K562 (cell line): ENCODE measurements around the gene DNPEP. TPM values are rescaled to one million over a fixed set of nuclear protein-coding genes. Genes with fewer than 3 reads are reported as not detected.

Source experiments
- ATAC-seq: fragments of 200-7000 bp; cut with Tn5 transposase; 3 replicates; pipeline ENCODE4 v1.9.1; 2020; ENCODE audit warnings: moderate library complexity
- BruUV-seq: library from RNA; stranded (reverse); fragments of 400-500 nt; replicated peaks from 2 replicates; lab custom pipeline; 2021; lab: Mats Ljungman, UMichigan
- CTCF ChIA-PET: fragments of 300-600 bp; formaldehyde crosslinking; extraction: SDS; loops from one replicate; lab custom pipeline; 2021; ENCODE audit warnings: low intra/inter-chr PET ratio; lab: Yijun Ruan, JAX
- POLR2A ChIA-PET: fragments of 300-600, 350-650 bp; sonication (Branson Sonifier 250); formaldehyde crosslinking; extraction: SDS; loops from one replicate; lab custom pipeline; 2021; ENCODE audit warnings: antibody characterized with exemption, inconsistent platforms; lab: Yijun Ruan, JAX
- DNase-seq, 4 experiments: peaks; one replicate each; pipeline versions ENCODE4 v3.0.0 to v3.0.0-alpha.2; 2011 to 2018; ENCODE audit warnings: low spot score in 3 of 4, mixed read lengths in 3 of 4; ENCODE audit errors: extremely low read depth in 1 of 4
- FAIRE-seq: peaks from 2 replicates; lab custom pipeline; 2011; peaks lifted over from hg19 to GRCh38; lab: Jason Lieb, UNC
- H2AFZ ChIP-seq: 2 replicates; pipeline ENCODE4 v1.6.0; 2011; ENCODE audit warnings: low read depth, low read length, control low read depth, inconsistent platforms
- H3K27ac ChIP-seq: fragments of 200-600 bp; 3 replicates; pipeline ENCODE4 v1.8.0; 2011; ENCODE audit warnings: low read depth, mild to moderate bottlenecking, control low read depth, inconsistent platforms, low read length, moderate library complexity, mixed read lengths; ENCODE audit errors: extremely low read depth
- H3K27me3 ChIP-seq, 2 experiments: fragments of 300-600 bp in 1 of 2; 2 replicates in 1 of 2; 3 replicates in 1 of 2; pipeline versions ENCODE4 v1.6.0 to v1.8.0; 2011; ENCODE audit warnings: inconsistent platforms in 2 of 2, low read length in 2 of 2, mild to moderate bottlenecking in 1 of 2, mixed read lengths in 1 of 2, moderate library complexity in 1 of 2; ENCODE audit not compliant: control insufficient read depth in 2 of 2, insufficient read depth in 2 of 2
- H3K36me3 ChIP-seq: fragments of 300-600 bp; 3 replicates; pipeline ENCODE4 v1.8.0; 2011; ENCODE audit warnings: mild to moderate bottlenecking, low read length, inconsistent platforms; ENCODE audit not compliant: control insufficient read depth, insufficient read depth
- H3K4me1 ChIP-seq, 2 experiments: fragments of 200-600 bp in 1 of 2; replicated peaks in 1 of 2; 2 replicates in 1 of 2; 3 replicates in 1 of 2; pipeline versions ENCODE4 v1.5.1 to v1.8.0; 2011; ENCODE audit warnings: inconsistent platforms in 2 of 2, low read length in 2 of 2, mild to moderate bottlenecking in 1 of 2, mixed read lengths in 1 of 2, moderate library complexity in 1 of 2; ENCODE audit not compliant: control insufficient read depth in 2 of 2, insufficient read depth in 2 of 2
- H3K4me2 ChIP-seq: 2 replicates; pipeline ENCODE4 v1.6.1; 2011; ENCODE audit warnings: low read length, control low read depth, inconsistent platforms, mixed read lengths; ENCODE audit not compliant: insufficient read depth
- H3K4me3 ChIP-seq: fragments of 200-600 bp; sonication (generic), shearing (Covaris generic); 2 replicates; pipeline ENCODE4 v1.5.1; 2016; ENCODE audit warnings: control low read depth, inconsistent platforms
- H3K79me2 ChIP-seq: fragments of 200-600 bp; 3 replicates; pipeline ENCODE4 v1.8.0; 2011; ENCODE audit warnings: low read length, inconsistent platforms; ENCODE audit not compliant: control insufficient read depth, insufficient read depth
- H3K9ac ChIP-seq, 2 experiments: 2 replicates each; pipeline versions ENCODE4 v1.6.0 to v1.6.1; 2011; ENCODE audit warnings: low read depth in 2 of 2, low read length in 2 of 2, control low read depth in 1 of 2, inconsistent platforms in 1 of 2, mild to moderate bottlenecking in 1 of 2, mixed read lengths in 1 of 2; ENCODE audit not compliant: insufficient read depth in 1 of 2
- H3K9me1 ChIP-seq: one replicate; pipeline ENCODE4 v1.6.0; 2011; ENCODE audit warnings: inconsistent platforms, mild to moderate bottlenecking, low read length, moderate library complexity; ENCODE audit not compliant: control insufficient read depth, insufficient read depth
- H3K9me3 ChIP-seq: replicated peaks from 2 replicates; pipeline ENCODE4 v1.5.1; 2011; ENCODE audit warnings: low read depth, low read length, inconsistent platforms; ENCODE audit not compliant: control insufficient read depth, insufficient read depth
- H4K20me1 ChIP-seq: replicated peaks from 2 replicates; pipeline ENCODE4 v1.6.1; 2011; ENCODE audit warnings: low read length, inconsistent platforms, mixed read lengths; ENCODE audit not compliant: control insufficient read depth, insufficient read depth
- ESRRA ChIP-seq: fragments of 450-650 bp; IDR thresholded peaks from 2 replicates; pipeline ENCODE4 v1.6.1; 2014; ENCODE audit warnings: low read depth, mild to moderate bottlenecking, moderate library complexity, borderline replicate concordance
- FOXM1 ChIP-seq, 2 experiments: fragments of 450-650 bp in 1 of 2; sonication (generic) in 1 of 2; formaldehyde crosslinking in 1 of 2; IDR thresholded peaks; 2 replicates each; pipeline versions ENCODE4 v1.6.1 to v1.9.0; 2017 to 2022; ENCODE audit warnings: low read depth in 2 of 2, mild to moderate bottlenecking in 2 of 2, missing genetic modification reagents in 1 of 2, moderate library complexity in 1 of 2
- HOXB6 ChIP-seq: fragments of 250-450 bp; sonication (Bioruptor Pico); IDR thresholded peaks from 2 replicates; pipeline ENCODE4 v1.5.1; 2022; ENCODE audit warnings: mild to moderate bottlenecking, borderline replicate concordance
- NFXL1 ChIP-seq: fragments of 450-650 bp; formaldehyde crosslinking; IDR thresholded peaks from 2 replicates; pipeline ENCODE4 v1.4.0; 2021; ENCODE audit warnings: mild to moderate bottlenecking
- PCBP2 ChIP-seq: fragments of 200-400 bp; formaldehyde crosslinking; IDR thresholded peaks from 2 replicates; pipeline ENCODE4 v1.6.1; 2018; ENCODE audit warnings: low read length, low read depth, mild to moderate bottlenecking, moderate library complexity; ENCODE audit not compliant: poor library complexity, severe bottlenecking
- PHB ChIP-seq: fragments of 250-450 bp; sonication (Bioruptor Pico); IDR thresholded peaks from 2 replicates; pipeline ENCODE4 v1.5.0; 2021
- POLR3G ChIP-seq: IDR thresholded peaks from 2 replicates; pipeline ENCODE4 v1.6.1; 2011; ENCODE audit not compliant: insufficient read length, insufficient replicate concordance; ENCODE audit errors: extremely low read depth
- RNF219 ChIP-seq: fragments of 250-450 bp; sonication (Bioruptor Pico); IDR thresholded peaks from 2 replicates; pipeline ENCODE4 v1.5.0; 2022; ENCODE audit warnings: mild to moderate bottlenecking
- STAT6 ChIP-seq: sonication (generic); formaldehyde crosslinking; IDR thresholded peaks from 2 replicates; pipeline ENCODE4 v1.8.1; 2023; ENCODE audit warnings: mild to moderate bottlenecking, missing genetic modification reagents
- ZEB2 ChIP-seq: fragments of 450-650 bp; IDR thresholded peaks from 2 replicates; pipeline ENCODE4 v1.6.1; 2016
- ZNF121 ChIP-seq: sonication (generic); formaldehyde crosslinking; conservative IDR thresholded peaks from 2 replicates; pipeline ENCODE4 v1.8.0; 2022; ENCODE audit warnings: missing genetic modification reagents
- ZNF699 ChIP-seq: fragments of 250-450 bp; sonication (Bioruptor Pico); IDR thresholded peaks from 2 replicates; pipeline ENCODE4 v1.8.0; 2021; ENCODE audit warnings: mild to moderate bottlenecking, moderate library complexity; ENCODE audit not compliant: insufficient replicate concordance
- ZNF780A ChIP-seq: fragments of 250-450 bp; sonication (Bioruptor Pico); IDR thresholded peaks from 2 replicates; pipeline ENCODE4 v1.5.0; 2021; ENCODE audit warnings: mild to moderate bottlenecking
- WGBS: fragments of 100-300 bp; shearing (Covaris generic); methylation state at CpG from one replicate; pipeline ENCODE4 v1.1.6; 2016; ENCODE audit warnings: low coverage, mixed read lengths; ENCODE audit not compliant: insufficient coverage; ENCODE audit errors: missing lambda C conversion rate; 5-methylcytosine and 5-hydroxymethylcytosine counted together
- in situ Hi-C: fragments of 300-500 bp; cut with MboI; formaldehyde crosslinking; loops from 4 replicates; pipeline ENCODE4 v1.15.0; 2018; ENCODE audit warnings: inconsistent platforms, mixed read lengths
- intact Hi-C: fragments of 100-400 bp; cut with micrococcal nuclease; formaldehyde crosslinking; loops from 2 replicates; pipeline ENCODE4 v1.14.2; 2022
- polyA plus RNA-seq, 8 experiments: library from polyadenylated mRNA; depleted of rRNA in 4 of 8; stranded (reverse) in 5 of 8; unstranded in 3 of 8; fragments of >200 nt; fragmentation: Nextera tagmentation in 2 of 8; fragmentation: Illumina TruSeq in 1 of 8; extraction: Ambion mirVana in 2 of 8; extraction: Trizol in 1 of 8; gene quantifications; 2 replicates each; pipeline versions ENCODE4 v1.2.1 to v1.2.3, GENCODE V29; 2011 to 2014; ENCODE audit warnings: inconsistent platforms in 1 of 8, missing spikeins in 1 of 8
- total RNA-seq, 7 experiments: library from RNA; depleted of rRNA in 6 of 7; stranded (reverse); fragments of >200 nt in 6 of 7; fragmentation: Illumina TruSeq in 2 of 7; extraction: Trizol in 2 of 7; gene quantifications; 2 replicates each; pipeline versions ENCODE4 v1.2.1 to v1.2.3, GENCODE V29; 2011 to 2021; ENCODE audit warnings: low replicate concordance in 1 of 7
- TF ChIP-seq, protein P1 (sequence below): fragments of 450-650 bp; formaldehyde crosslinking; conservative IDR thresholded peaks from 2 replicates; pipeline ENCODE4 v1.4.0; 2022; ENCODE audit warnings: mild to moderate bottlenecking, missing genetic modification characterization
- TF ChIP-seq, protein P2 (sequence below): sonication (generic); formaldehyde crosslinking; IDR thresholded peaks from 2 replicates; pipeline ENCODE4 v1.9.0; 2022; ENCODE audit warnings: mild to moderate bottlenecking, missing genetic modification reagents

DNPEP gene
- total and polyA plus RNA-seq, 9 of the 15 experiments (the other 6 are each of a cell fraction or from before 2014, with no cell fraction given), result 34.6 to 71.4 (median 45.5) TPM

GRCh38 chr2:219396863-219397457 lies 9.2 kb upstream of the DNPEP start:
- no peak for FAIRE-seq
- H3K4me1 ChIP-seq, result peaks cover 3 to 4% of the 10 kb centered on the region in 2 experiments; a peak in 4 of 5 replicates
- CTCF ChIA-PET, result no interaction called here
- TF ChIP-seq STAT6 (CRISPR knock-in tag) (no peak), ZEB2 (no peak), ESRRA (no peak), PCBP2 (no peak), ZNF121 (CRISPR knock-in tag) (no peak), HOXB6 (CRISPR knock-in tag) (no peak), ZNF699 (no peak), RNF219 (CRISPR knock-in tag) (no peak), PHB (no peak), NFXL1 (no peak), FOXM1 (IDR thresholded peaks at IDR 0.05; ENCODE audit: low read depth) (no peak), FOXM1 (CRISPR knock-in tag; IDR thresholded peaks at IDR 0.05; ENCODE audit: low read depth) (no peak), ZNF780A (CRISPR knock-in tag) (no peak), POLR3G (no peak)
- TF ChIP-seq, protein P1, sequence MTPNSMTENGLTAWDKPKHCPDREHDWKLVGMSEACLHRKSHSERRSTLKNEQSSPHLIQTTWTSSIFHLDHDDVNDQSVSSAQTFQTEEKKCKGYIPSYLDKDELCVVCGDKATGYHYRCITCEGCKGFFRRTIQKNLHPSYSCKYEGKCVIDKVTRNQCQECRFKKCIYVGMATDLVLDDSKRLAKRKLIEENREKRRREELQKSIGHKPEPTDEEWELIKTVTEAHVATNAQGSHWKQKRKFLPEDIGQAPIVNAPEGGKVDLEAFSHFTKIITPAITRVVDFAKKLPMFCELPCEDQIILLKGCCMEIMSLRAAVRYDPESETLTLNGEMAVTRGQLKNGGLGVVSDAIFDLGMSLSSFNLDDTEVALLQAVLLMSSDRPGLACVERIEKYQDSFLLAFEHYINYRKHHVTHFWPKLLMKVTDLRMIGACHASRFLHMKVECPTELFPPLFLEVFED, result no peak
- TF ChIP-seq, protein P2, sequence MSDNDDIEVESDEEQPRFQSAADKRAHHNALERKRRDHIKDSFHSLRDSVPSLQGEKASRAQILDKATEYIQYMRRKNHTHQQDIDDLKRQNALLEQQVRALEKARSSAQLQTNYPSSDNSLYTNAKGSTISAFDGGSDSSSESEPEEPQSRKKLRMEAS (CRISPR knock-in tag), result no peak

More at GRCh38 chr2:219396863-219397457, 9.2 kb upstream of the DNPEP start:
- H3K4me2 ChIP-seq, result no peak overlapping the region
- H2AFZ ChIP-seq, result no peak overlapping the region
- ATAC-seq (no peak), DNase-seq (no peak)
- H3K36me3 ChIP-seq, result no peaks in the 10 kb centered on the region
- no peaks in the 10 kb centered on the region for H3K27me3 ChIP-seq
- H3K4me3 ChIP-seq, result no peak overlapping the region
- H3K27ac ChIP-seq, result no peak overlapping the region
- no peaks in the 10 kb centered on the region for H3K9me1 ChIP-seq
- H3K9ac ChIP-seq, result no peak overlapping the region
- in situ Hi-C loops, result no loop called here
- no TSS peak for BruUV-seq
- no peaks in the 10 kb centered on the region for H3K9me3 ChIP-seq
- no peaks in the 10 kb centered on the region for H3K79me2 ChIP-seq
- intact Hi-C loops, result no loop called here
- no peaks in the 10 kb centered on the region for H4K20me1 ChIP-seq
- 62% methylated on average over 3 of the region's 6 CpGs for WGBS
- POLR2A ChIA-PET, result no interaction called here
